GM12872 (cell line): ENCODE results near the gene DIAPH2.

ENCODE experiments used
- CTCF ChIP-seq: IDR thresholded peaks from 3 replicates; pipeline ENCODE4 v1.5.1; 2011; ENCODE audit warnings: low read depth, mild to moderate bottlenecking, low read length, moderate library complexity; ENCODE audit not compliant: insufficient read depth

The DIAPH2 gene

GRCh38 chrX:97057349-97057909 lies 372.8 kb downstream of the DIAPH2 start:
- no peak for TF ChIP-seq CTCF

GRCh38 chrX:97060020-97060419 lies 375.4 kb downstream of the DIAPH2 start:
- no peak for TF ChIP-seq CTCF

GRCh38 chrX:97065066-97065465 lies 380.4 kb downstream of the DIAPH2 start:
- TF ChIP-seq CTCF, result no peak

GRCh38 chrX:97065973-97066372 lies 381.3 kb downstream of the DIAPH2 start:
- no peak for TF ChIP-seq CTCF

- TF ChIP-seq CTCF, result no peak
Measured at GRCh38 chrX:97066381-97066780, 381.7 kb downstream of the DIAPH2 start.

GRCh38 chrX:97070346-97070745 lies 385.7 kb downstream of the DIAPH2 start:
- TF ChIP-seq CTCF, result no peak

GRCh38 chrX:97074400-97074799 lies 389.8 kb downstream of the DIAPH2 start:
- TF ChIP-seq CTCF, result no peak
